Neural progenitor cell (in vitro differentiated cells): ENCODE results near the gene PLEKHM1. TPM values are rescaled to one million over a fixed set of nuclear protein-coding genes. Genes with fewer than 3 reads are reported as not detected.
A peak's percentile ranks its signal among the peaks of the same experiment; 100 is the strongest.

ENCODE experiments used
- DNase-seq: peaks from one replicate; pipeline ENCODE4 v3.0.0-alpha.2; 2016; ENCODE audit warnings: low spot score
- H2AFZ ChIP-seq: fragments of 200-600 bp; sonication (generic); replicated peaks from 2 replicates; pipeline ENCODE4 v1.6.1; 2016; ENCODE audit warnings: antibody characterized with exemption
- H3F3A ChIP-seq: fragments of 200-600 bp; sonication (generic); 2 replicates; pipeline ENCODE4 v1.6.1; 2016; ENCODE audit warnings: antibody characterized with exemption, low read depth
- H3K27ac ChIP-seq: fragments of 200-600 bp; sonication (generic); 2 replicates; pipeline ENCODE4 v1.5.1; 2016; ENCODE audit warnings: mild to moderate bottlenecking
- H3K27me3 ChIP-seq: fragments of 200-600 bp; sonication (generic); 2 replicates; pipeline ENCODE4 v1.6.1; 2016; ENCODE audit warnings: mild to moderate bottlenecking, moderate library complexity
- H3K36me3 ChIP-seq: fragments of 200-600 bp; sonication (generic); 2 replicates; pipeline ENCODE4 v1.5.1; 2016
- H3K4me1 ChIP-seq: fragments of 200-600 bp; sonication (generic); 2 replicates; pipeline ENCODE4 v1.6.1; 2016; ENCODE audit warnings: mixed run types
- H3K4me2 ChIP-seq: fragments of 200-600 bp; sonication (generic); 2 replicates; pipeline ENCODE4 v1.6.1; 2016
- H3K4me3 ChIP-seq: fragments of 200-600 bp; sonication (generic); 2 replicates; pipeline ENCODE4 v1.5.1; 2016
- H3K79me2 ChIP-seq: fragments of 200-600 bp; sonication (generic); 2 replicates; pipeline ENCODE4 v1.6.1; 2016; ENCODE audit warnings: low read depth
- H3K9ac ChIP-seq: fragments of 200-600 bp; sonication (generic); 2 replicates; pipeline ENCODE4 v1.6.1; 2016
- H3K9me3 ChIP-seq: fragments of 200-600 bp; sonication (generic); 2 replicates; pipeline ENCODE4 v1.5.1; 2016; ENCODE audit warnings: low read depth
- H4K20me1 ChIP-seq: fragments of 200-600 bp; sonication (generic); 2 replicates; pipeline ENCODE4 v1.6.1; 2016; ENCODE audit warnings: low read depth
- H3K27ac Mint-ChIP-seq: 3 replicates; pipeline ENCODE4 v1.8.0; 2021; ENCODE audit warnings: mixed read lengths
- H3K27me3 Mint-ChIP-seq: 2 replicates; pipeline ENCODE4 v1.8.0; 2022; ENCODE audit warnings: low read depth, mild to moderate bottlenecking, inconsistent platforms, moderate library complexity, mixed read lengths; ENCODE audit not compliant: insufficient read depth
- H3K36me3 Mint-ChIP-seq: 3 replicates; pipeline ENCODE4 v1.8.0; 2021; ENCODE audit warnings: mixed read lengths
- H3K4me1 Mint-ChIP-seq: 3 replicates; pipeline ENCODE4 v1.8.0; 2021; ENCODE audit warnings: mixed read lengths
- H3K4me3 Mint-ChIP-seq: 3 replicates; pipeline ENCODE4 v1.8.0; 2021; ENCODE audit warnings: mild to moderate bottlenecking, moderate library complexity, mixed read lengths
- H3K9me3 Mint-ChIP-seq: 3 replicates; pipeline ENCODE4 v1.8.0; 2020; ENCODE audit warnings: mixed read lengths
- CTCF ChIP-seq: fragments of 200-600 bp; sonication (generic); IDR thresholded peaks from 2 replicates; pipeline ENCODE4 v1.5.1; 2017; ENCODE audit warnings: antibody characterized with exemption, mild to moderate bottlenecking
- EZH2 ChIP-seq: fragments of 200-600 bp; sonication (generic); IDR thresholded peaks from 2 replicates; pipeline ENCODE4 v1.6.1; 2017; ENCODE audit warnings: antibody characterized with exemption, mild to moderate bottlenecking, moderate library complexity
- EZH2phosphoT487 ChIP-seq: fragments of 200-600 bp; sonication (generic); IDR thresholded peaks from 2 replicates; pipeline ENCODE4 v1.6.1; 2017; ENCODE audit warnings: antibody characterized with exemption
- total RNA-seq: library from RNA; depleted of rRNA; stranded (reverse); fragments of >200 nt; gene quantifications from 2 replicates; pipeline ENCODE4 v1.2.3, GENCODE V29; 2015; ENCODE audit warnings: low replicate concordance

Gene PLEKHM1
- total RNA-seq, 1 donor from 2014 or later: 7.0 TPM

GRCh38 chr17:45440161-45440778, 50.3 kb downstream of the PLEKHM1 start:
- Mint-ChIP-seq H3K4me3 (no peak overlapping the region), H3K9me3 (no peaks in the 10 kb centered on the region), H3K27ac (peak overlapping the region; percentile 59), H3K4me1 (no peaks in the 10 kb centered on the region), H3K36me3 (peaks cover 4% of the 10 kb centered on the region), H3K27me3 (peaks cover 8% of the 10 kb centered on the region)
- Histone ChIP-seq H3K9ac (no peak overlapping the region), H3K4me1 (peaks cover 6% of the 10 kb centered on the region), H3K27me3 (no peaks in the 10 kb centered on the region), H3F3A (no peaks in the 10 kb centered on the region), H3K4me3 (no peak overlapping the region), H2AFZ (no peak overlapping the region), H4K20me1 (peaks cover 6% of the 10 kb centered on the region), H3K36me3 (no peaks in the 10 kb centered on the region), H3K27ac (no peak overlapping the region), H3K79me2 (no peaks in the 10 kb centered on the region), H3K9me3 (no peaks in the 10 kb centered on the region), H3K4me2 (no peak overlapping the region)
- no peak for DNase-seq
- TF ChIP-seq CTCF (no peak), EZH2 (no peak), EZH2phosphoT487 (no peak)

GRCh38 chr17:45438931-45439610, 51.5 kb downstream of the PLEKHM1 start:
- H3K27me3 Mint-ChIP-seq: peaks cover 8% of the 10 kb centered on the region
- no peak for DNase-seq
- peaks cover 6% of the 10 kb centered on the region for H3K4me1 ChIP-seq
- peaks cover 6% of the 10 kb centered on the region for H3K27me3 ChIP-seq
- no peaks in the 10 kb centered on the region for H3K36me3 ChIP-seq
- H3K4me3 ChIP-seq: no peak overlapping the region
- no peaks in the 10 kb centered on the region for H3F3A ChIP-seq
- peaks cover 6% of the 10 kb centered on the region for H4K20me1 ChIP-seq
- no peak overlapping the region for H2AFZ ChIP-seq
- no peak overlapping the region for H3K9ac ChIP-seq
- H3K27ac Mint-ChIP-seq: no peak overlapping the region
- no peak overlapping the region for H3K27ac ChIP-seq
- H3K9me3 Mint-ChIP-seq: no peaks in the 10 kb centered on the region
- no peaks in the 10 kb centered on the region for H3K36me3 Mint-ChIP-seq
- no peak for TF ChIP-seq CTCF
- TF ChIP-seq EZH2phosphoT487: no peak
- TF ChIP-seq EZH2: no peak
- no peaks in the 10 kb centered on the region for H3K79me2 ChIP-seq
- H3K4me2 ChIP-seq: no peak overlapping the region
- H3K4me1 Mint-ChIP-seq: no peaks in the 10 kb centered on the region
- no peak overlapping the region for H3K4me3 Mint-ChIP-seq
- no peaks in the 10 kb centered on the region for H3K9me3 ChIP-seq

- Histone ChIP-seq H4K20me1 (peaks cover 6% of the 10 kb centered on the region), H3K79me2 (no peaks in the 10 kb centered on the region), H2AFZ (no peak overlapping the region), H3K27ac (no peak overlapping the region), H3F3A (peaks cover 3% of the 10 kb centered on the region), H3K27me3 (peaks cover 20% of the 10 kb centered on the region), H3K36me3 (no peaks in the 10 kb centered on the region), H3K9ac (no peak overlapping the region), H3K4me1 (peaks cover 6% of the 10 kb centered on the region), H3K4me2 (no peak overlapping the region), H3K9me3 (no peaks in the 10 kb centered on the region), H3K4me3 (no peak overlapping the region)
- H3K36me3 Mint-ChIP-seq: no peaks in the 10 kb centered on the region
- no peak for DNase-seq
- H3K4me3 Mint-ChIP-seq: no peak overlapping the region
- TF ChIP-seq CTCF: no peak
- no peak for TF ChIP-seq EZH2
- no peak for TF ChIP-seq EZH2phosphoT487
- H3K4me1 Mint-ChIP-seq: no peaks in the 10 kb centered on the region
- peaks cover 15% of the 10 kb centered on the region for H3K27me3 Mint-ChIP-seq
- H3K27ac Mint-ChIP-seq: no peak overlapping the region
- H3K9me3 Mint-ChIP-seq: no peaks in the 10 kb centered on the region
These were observed 52.8 kb downstream of the PLEKHM1 start for GRCh38 chr17:45437465-45438283.
